ENCODE data around the gene MYZAP.

DNA sequence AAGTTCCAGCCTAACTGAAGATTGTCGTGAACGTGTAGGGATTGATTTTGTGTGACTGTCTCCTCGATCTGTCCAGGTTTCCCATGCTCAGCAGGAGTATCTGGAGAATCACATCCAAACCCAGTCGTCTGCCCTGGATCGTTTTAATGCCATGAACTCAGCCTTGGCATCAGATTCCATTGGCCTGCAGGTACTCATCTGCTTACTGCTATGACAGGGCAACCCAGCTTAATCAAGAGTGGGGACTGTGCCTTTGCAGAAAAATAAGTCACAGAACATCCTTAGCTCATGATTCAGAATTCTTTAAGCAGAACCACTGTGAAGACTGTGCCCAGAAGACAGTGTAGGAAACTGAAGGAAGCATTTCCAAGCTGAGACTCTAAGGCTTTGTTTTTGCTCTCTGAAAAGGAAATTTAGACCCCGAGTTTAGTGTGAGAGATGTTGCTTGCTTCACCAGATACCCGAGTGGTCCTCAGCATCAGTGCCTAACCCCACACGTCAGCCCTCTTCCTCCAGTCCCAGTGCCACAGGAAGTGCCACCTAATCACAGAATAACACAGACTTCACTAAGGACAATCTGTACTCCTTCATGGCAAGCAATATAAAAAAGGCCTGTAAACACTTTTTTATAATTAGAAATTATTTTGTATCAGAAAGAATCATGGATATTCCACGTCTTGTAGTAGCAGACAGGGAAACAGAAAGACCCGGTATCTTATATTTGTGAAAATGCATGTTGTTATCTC is 34.2 kb downstream of the MYZAP start:
- TF ChIP-seq POLR2AphosphoS5 (IDR thresholded peaks at IDR 0.05; ENCODE audit: low read depth, low read length) (no peak), TAF1 (IDR thresholded peaks at IDR 0.05; ENCODE audit: borderline replicate concordance, insufficient read depth, low read length) (no peak)
- TF ChIP-seq, protein P1, sequence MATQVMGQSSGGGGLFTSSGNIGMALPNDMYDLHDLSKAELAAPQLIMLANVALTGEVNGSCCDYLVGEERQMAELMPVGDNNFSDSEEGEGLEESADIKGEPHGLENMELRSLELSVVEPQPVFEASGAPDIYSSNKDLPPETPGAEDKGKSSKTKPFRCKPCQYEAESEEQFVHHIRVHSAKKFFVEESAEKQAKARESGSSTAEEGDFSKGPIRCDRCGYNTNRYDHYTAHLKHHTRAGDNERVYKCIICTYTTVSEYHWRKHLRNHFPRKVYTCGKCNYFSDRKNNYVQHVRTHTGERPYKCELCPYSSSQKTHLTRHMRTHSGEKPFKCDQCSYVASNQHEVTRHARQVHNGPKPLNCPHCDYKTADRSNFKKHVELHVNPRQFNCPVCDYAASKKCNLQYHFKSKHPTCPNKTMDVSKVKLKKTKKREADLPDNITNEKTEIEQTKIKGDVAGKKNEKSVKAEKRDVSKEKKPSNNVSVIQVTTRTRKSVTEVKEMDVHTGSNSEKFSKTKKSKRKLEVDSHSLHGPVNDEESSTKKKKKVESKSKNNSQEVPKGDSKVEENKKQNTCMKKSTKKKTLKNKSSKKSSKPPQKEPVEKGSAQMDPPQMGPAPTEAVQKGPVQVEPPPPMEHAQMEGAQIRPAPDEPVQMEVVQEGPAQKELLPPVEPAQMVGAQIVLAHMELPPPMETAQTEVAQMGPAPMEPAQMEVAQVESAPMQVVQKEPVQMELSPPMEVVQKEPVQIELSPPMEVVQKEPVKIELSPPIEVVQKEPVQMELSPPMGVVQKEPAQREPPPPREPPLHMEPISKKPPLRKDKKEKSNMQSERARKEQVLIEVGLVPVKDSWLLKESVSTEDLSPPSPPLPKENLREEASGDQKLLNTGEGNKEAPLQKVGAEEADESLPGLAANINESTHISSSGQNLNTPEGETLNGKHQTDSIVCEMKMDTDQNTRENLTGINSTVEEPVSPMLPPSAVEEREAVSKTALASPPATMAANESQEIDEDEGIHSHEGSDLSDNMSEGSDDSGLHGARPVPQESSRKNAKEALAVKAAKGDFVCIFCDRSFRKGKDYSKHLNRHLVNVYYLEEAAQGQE (IDR thresholded peaks at IDR 0.05; ENCODE audit: insufficient read depth in 1 of 2, low read depth in 2 of 2, low read length in 2 of 2), result no peak
